ENCODE measurements around the gene HSPB7.

The HSPB7 gene

DNA sequence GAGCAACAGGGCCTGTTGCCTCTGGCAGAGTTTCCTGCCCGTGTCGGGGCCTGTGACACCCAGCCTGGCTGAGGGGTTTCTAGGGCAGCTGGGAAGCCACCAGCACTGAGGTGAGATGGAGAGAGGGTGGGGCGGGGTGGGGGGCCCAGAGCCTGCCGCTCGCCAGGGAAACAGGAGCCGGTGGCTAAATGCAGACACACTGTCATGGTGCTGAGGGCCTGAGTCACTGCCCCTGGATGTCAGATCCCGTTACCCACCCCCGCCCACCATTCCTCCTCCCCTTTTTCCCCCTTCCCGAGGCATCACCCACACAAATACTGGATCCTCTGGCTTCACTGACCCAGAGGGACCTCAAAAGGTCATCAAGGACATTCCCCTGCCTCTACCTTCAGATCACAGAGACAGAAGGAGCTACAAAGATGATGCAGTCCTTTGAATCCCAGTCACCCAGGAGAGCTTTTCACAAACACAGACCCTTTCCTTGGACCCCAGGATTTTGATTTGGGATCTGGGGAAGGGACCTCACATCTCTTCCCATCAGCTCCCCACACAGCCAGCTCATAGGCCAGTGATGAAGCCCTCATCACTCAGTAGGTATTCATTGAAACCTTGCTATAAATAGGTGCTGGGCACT, 1.9 kb upstream of the HSPB7 start:
- DNase-seq (ENCODE audit: low spot score) = no peak
- in situ Hi-C loops (cut with MboI; ENCODE audit: low pct_unique_long_range_greater_than_20kb, low sequenced_read_pairs, unreplicated experiment) = no loop called here
- TF ChIP-seq, protein P1, sequence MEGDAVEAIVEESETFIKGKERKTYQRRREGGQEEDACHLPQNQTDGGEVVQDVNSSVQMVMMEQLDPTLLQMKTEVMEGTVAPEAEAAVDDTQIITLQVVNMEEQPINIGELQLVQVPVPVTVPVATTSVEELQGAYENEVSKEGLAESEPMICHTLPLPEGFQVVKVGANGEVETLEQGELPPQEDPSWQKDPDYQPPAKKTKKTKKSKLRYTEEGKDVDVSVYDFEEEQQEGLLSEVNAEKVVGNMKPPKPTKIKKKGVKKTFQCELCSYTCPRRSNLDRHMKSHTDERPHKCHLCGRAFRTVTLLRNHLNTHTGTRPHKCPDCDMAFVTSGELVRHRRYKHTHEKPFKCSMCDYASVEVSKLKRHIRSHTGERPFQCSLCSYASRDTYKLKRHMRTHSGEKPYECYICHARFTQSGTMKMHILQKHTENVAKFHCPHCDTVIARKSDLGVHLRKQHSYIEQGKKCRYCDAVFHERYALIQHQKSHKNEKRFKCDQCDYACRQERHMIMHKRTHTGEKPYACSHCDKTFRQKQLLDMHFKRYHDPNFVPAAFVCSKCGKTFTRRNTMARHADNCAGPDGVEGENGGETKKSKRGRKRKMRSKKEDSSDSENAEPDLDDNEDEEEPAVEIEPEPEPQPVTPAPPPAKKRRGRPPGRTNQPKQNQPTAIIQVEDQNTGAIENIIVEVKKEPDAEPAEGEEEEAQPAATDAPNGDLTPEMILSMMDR (IDR thresholded peaks at IDR 0.05; ENCODE audit: extremely low read depth, insufficient read depth, missing control alignments) = no peak

- TF ChIP-seq, protein P1 (IDR thresholded peaks at IDR 0.05; ENCODE audit: extremely low read depth, insufficient read depth, missing control alignments) = no peak
- in situ Hi-C loops (cut with MboI; ENCODE audit: low pct_unique_long_range_greater_than_20kb, low sequenced_read_pairs, unreplicated experiment) = no loop called here
- DNase-seq (ENCODE audit: low spot score) = no peak
These were observed 1.2 kb upstream of the HSPB7 start for GRCh38 chr1:16018749-16019643.

- DNase-seq (ENCODE audit: low spot score) = no peak
- TF ChIP-seq, protein P1 (IDR thresholded peaks at IDR 0.05; ENCODE audit: extremely low read depth, insufficient read depth, missing control alignments) = no peak
- in situ Hi-C loops (cut with MboI; ENCODE audit: low pct_unique_long_range_greater_than_20kb, low sequenced_read_pairs, unreplicated experiment) = no loop called here
These were observed 465 bp upstream of the HSPB7 start for GRCh38 chr1:16018308-16018707.

DNA sequence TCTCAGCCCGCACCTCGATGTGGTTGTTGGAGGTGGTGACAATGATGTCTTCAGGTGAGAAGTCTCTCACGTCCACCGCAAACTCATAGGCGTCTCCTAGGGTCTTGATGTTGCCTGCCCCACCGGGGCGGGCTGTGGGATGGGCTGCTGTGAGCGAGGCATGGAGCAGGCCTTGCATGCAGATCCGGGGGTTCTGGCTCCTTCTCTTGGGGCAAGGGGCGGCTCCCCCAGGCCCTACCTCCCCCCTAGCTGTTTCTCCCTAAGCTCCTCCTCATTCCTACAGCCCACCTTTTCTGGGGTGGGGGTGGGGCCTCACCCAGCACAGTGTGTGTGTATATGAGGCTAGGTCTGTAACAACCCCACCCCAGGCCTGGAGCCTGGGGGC, 775 bp downstream of the HSPB7 start:
- in situ Hi-C loops (cut with MboI; ENCODE audit: low pct_unique_long_range_greater_than_20kb, low sequenced_read_pairs, unreplicated experiment) = no loop called here
- DNase-seq (ENCODE audit: low spot score) = no peak
- TF ChIP-seq, protein P1 (IDR thresholded peaks at IDR 0.05; ENCODE audit: extremely low read depth, insufficient read depth, missing control alignments) = no peak

DNA sequence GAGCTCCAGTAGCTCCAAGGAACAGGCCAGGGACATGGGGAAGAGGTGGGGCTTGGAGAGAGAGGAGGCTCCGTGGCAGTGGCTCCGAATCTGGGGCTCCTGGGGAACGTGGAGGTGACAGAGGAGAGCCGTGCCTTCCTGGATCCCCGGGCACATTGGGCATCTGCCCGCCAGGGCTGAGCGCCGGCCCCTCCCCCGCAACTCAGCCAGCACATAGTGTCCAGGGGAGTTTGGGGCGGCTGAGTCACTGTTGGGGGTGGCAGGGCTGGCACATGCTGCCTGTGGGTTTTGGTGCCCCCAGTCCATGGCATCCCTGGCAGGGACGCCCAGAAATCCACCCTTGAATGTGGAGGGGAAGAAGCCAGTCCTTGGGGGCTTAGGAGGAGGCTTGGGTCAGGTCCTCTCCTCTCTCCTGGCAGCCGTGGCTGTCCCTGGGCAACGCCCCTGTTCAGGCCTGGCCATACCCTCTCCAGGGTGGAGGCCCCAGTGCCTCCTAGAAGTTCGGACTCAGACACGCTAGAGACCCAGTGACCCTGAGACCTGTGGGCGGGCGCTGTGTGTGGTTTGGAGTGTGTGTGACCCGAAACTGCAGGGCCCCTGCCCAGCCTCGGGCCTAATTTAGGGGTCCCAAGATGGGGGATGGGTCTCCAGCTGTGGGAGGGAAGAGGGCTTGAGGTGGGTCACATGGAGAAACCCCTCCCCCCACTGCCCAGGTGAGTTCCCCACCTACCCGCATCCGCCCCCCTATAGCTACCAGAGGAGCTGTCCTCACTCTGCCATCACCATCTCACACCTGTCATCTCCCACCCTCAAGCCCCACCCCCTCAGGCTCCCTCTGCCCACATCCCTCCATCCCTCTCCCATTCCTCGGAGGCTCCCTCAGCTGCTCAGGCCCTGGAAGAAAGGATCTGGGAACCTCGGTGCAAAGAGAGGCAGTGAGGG, 1.6 kb downstream of the HSPB7 start:
- in situ Hi-C loops (cut with MboI; ENCODE audit: low pct_unique_long_range_greater_than_20kb, low sequenced_read_pairs, unreplicated experiment) = no loop called here
- no peak for DNase-seq (ENCODE audit: low spot score)
- TF ChIP-seq, protein P1 (IDR thresholded peaks at IDR 0.05; ENCODE audit: extremely low read depth, insufficient read depth, missing control alignments) = no peak

DNA sequence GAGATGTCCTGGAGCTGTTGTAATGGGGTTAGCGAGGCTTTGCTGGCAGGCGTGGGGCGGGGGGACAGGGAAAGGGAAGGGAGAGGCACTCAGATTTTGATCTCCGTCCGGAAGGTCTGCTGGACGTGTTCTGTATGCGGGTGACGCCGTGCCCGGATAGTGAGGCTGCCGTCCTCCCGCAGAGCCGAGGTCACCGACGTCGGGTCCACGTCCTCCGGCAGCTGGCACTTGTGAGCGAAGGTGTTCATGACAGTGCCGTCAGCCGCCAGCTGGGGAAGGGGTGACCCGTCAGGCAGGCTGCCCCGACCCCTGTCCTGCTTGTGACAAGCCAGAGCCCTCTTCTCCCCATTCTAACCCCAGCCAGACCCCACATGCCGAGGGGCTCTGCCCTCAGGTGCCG, 2.4 kb downstream of the HSPB7 start:
- no peak for DNase-seq (ENCODE audit: low spot score)
- in situ Hi-C loops (cut with MboI; ENCODE audit: low pct_unique_long_range_greater_than_20kb, low sequenced_read_pairs, unreplicated experiment) = no loop called here
- TF ChIP-seq, protein P1 (IDR thresholded peaks at IDR 0.05; ENCODE audit: extremely low read depth, insufficient read depth, missing control alignments) = no peak

All from GM13977 (cell line).